Measurements from ENCODE around the gene REV1. TPM values are rescaled to one million over a fixed set of nuclear protein-coding genes. Genes with fewer than 3 reads are reported as not detected.

Gene REV1
- total RNA-seq, 1 experiment from 2014 or later = 38.7 TPM

DNA sequence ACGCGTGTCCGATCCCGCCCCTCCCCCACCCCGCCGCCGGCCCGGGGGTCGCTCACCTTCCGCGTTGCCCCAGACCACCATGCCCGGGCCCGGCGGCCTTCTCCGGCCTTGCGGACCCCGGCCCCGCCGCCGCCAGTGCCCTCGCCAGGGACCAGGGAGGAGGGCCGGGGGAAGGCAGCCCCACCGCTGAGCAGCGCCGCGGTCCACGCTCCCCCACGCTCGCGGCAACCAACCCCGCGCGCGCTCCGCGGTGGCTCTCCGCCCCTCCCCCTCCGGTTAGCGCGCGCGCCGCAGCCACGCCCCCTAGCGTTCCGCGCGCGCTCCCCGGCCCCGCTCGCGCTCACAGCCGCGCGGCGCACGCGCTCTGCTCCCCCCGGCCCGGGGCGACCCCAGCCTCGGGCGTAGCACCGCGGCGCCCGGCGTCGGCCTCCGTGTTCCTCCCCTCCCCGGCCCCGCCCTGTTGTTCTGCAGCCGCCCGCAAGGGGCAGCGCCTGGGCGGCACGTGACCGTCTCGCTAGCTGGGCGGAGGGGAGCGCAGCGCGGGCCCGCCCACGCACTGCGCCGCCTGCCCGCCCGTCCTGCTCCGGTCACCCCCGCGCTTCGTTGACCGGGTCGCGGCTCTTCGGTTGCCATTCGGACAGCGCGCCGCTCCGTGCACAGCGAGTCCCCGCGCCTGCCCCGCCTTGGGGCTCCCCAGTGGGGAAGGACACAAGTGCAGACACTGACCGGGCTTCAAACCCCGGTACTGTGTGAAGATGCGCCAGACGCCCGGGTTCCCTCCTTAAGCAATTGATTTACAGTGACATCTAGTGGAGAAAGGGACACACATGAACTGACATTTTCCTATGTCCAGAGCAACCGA, at the start of gene REV1 (continued):
- TF ChIP-seq ERG (CRISPR knock-in tag; IDR thresholded peaks at IDR 0.05) = no peak
- no peak for TF ChIP-seq RELA (CRISPR knock-in tag; IDR thresholded peaks at IDR 0.05; ENCODE audit: borderline replicate concordance)
- TF ChIP-seq NFATC4 (CRISPR knock-in tag; IDR thresholded peaks at IDR 0.05) = no peak
- TF ChIP-seq, protein P1, sequence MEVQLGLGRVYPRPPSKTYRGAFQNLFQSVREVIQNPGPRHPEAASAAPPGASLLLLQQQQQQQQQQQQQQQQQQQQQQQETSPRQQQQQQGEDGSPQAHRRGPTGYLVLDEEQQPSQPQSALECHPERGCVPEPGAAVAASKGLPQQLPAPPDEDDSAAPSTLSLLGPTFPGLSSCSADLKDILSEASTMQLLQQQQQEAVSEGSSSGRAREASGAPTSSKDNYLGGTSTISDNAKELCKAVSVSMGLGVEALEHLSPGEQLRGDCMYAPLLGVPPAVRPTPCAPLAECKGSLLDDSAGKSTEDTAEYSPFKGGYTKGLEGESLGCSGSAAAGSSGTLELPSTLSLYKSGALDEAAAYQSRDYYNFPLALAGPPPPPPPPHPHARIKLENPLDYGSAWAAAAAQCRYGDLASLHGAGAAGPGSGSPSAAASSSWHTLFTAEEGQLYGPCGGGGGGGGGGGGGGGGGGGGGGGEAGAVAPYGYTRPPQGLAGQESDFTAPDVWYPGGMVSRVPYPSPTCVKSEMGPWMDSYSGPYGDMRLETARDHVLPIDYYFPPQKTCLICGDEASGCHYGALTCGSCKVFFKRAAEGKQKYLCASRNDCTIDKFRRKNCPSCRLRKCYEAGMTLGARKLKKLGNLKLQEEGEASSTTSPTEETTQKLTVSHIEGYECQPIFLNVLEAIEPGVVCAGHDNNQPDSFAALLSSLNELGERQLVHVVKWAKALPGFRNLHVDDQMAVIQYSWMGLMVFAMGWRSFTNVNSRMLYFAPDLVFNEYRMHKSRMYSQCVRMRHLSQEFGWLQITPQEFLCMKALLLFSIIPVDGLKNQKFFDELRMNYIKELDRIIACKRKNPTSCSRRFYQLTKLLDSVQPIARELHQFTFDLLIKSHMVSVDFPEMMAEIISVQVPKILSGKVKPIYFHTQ (CRISPR knock-in tag; IDR thresholded peaks at IDR 0.05) = no peak
- no peak for TF ChIP-seq ZNF423 (CRISPR knock-in tag; IDR thresholded peaks at IDR 0.05)
- TF ChIP-seq FOXP4 (CRISPR knock-in tag; IDR thresholded peaks at IDR 0.05) = no peak
- no peak; the same call in 1 of the 2 replicates for TF ChIP-seq NFE2L1 (CRISPR knock-in tag; IDR thresholded peaks at IDR 0.05)
- TF ChIP-seq MLX (CRISPR knock-in tag; IDR thresholded peaks at IDR 0.05) = no peak
- peak; percentile 36 for TF ChIP-seq GABPB1 (CRISPR knock-in tag; IDR thresholded peaks at IDR 0.05)
- peak; percentile 54; the same call in 1 of the 2 replicates for TF ChIP-seq TP53 (CRISPR knock-in tag; IDR thresholded peaks at IDR 0.05)
- TF ChIP-seq, protein P2, sequence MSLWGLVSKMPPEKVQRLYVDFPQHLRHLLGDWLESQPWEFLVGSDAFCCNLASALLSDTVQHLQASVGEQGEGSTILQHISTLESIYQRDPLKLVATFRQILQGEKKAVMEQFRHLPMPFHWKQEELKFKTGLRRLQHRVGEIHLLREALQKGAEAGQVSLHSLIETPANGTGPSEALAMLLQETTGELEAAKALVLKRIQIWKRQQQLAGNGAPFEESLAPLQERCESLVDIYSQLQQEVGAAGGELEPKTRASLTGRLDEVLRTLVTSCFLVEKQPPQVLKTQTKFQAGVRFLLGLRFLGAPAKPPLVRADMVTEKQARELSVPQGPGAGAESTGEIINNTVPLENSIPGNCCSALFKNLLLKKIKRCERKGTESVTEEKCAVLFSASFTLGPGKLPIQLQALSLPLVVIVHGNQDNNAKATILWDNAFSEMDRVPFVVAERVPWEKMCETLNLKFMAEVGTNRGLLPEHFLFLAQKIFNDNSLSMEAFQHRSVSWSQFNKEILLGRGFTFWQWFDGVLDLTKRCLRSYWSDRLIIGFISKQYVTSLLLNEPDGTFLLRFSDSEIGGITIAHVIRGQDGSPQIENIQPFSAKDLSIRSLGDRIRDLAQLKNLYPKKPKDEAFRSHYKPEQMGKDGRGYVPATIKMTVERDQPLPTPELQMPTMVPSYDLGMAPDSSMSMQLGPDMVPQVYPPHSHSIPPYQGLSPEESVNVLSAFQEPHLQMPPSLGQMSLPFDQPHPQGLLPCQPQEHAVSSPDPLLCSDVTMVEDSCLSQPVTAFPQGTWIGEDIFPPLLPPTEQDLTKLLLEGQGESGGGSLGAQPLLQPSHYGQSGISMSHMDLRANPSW (CRISPR knock-in tag; conservative IDR thresholded peaks at IDR 0.05; ENCODE audit: low read depth) = 0 out of 2 replicates have a peak, but pooled peaks have one; percentile 39

DNA sequence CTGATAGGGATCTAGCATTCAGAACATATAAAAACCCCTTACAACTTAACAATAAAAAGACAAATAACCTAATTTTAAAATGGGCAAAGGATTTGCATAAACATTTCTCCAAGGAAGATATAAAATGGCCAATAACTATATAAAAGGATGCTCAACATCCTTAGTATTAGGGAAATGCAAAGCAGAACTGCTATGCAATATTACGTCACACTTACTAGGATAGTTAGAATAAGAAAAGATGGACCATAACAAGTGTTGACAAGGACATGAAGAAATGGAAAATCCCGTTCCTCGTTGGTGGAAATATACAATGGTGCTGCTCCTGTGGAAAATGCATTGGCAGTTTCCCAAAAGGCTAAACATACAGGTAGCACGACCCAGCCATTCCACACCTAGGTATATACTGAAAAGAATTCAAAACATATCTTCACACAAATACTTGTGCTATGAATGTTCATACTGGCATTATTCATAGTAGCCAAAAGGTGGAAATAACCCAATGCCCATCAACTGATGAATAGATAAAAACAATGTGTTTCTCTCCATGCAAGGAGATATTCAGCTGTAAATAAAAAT, 48.2 kb upstream of the REV1 start:
- peaks cover 27% of the 10 kb centered on the region for H3K9me3 Mint-ChIP-seq
- TF ChIP-seq, protein P3, sequence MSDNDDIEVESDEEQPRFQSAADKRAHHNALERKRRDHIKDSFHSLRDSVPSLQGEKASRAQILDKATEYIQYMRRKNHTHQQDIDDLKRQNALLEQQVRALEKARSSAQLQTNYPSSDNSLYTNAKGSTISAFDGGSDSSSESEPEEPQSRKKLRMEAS (CRISPR knock-in tag; IDR thresholded peaks at IDR 0.05) = no peak
- no peak for TF ChIP-seq OVOL2 (CRISPR knock-in tag; IDR thresholded peaks at IDR 0.05; ENCODE audit: borderline replicate concordance)
- no peak for TF ChIP-seq TEAD1 (CRISPR knock-in tag; IDR thresholded peaks at IDR 0.05)
- TF ChIP-seq NFYB (CRISPR knock-in tag; conservative IDR thresholded peaks at IDR 0.05; ENCODE audit: low read depth) = no peak
- TF ChIP-seq ATF1 (CRISPR knock-in tag; IDR thresholded peaks at IDR 0.05) = no peak
- no peak for TF ChIP-seq USF2 (CRISPR knock-in tag; IDR thresholded peaks at IDR 0.05)
- no peak for TF ChIP-seq TCF7 (CRISPR knock-in tag; IDR thresholded peaks at IDR 0.05; ENCODE audit: low read depth)
- TF ChIP-seq KAT7 (CRISPR knock-in tag; IDR thresholded peaks at IDR 0.05; ENCODE audit: borderline replicate concordance) = no peak
- TF ChIP-seq ZNF416 (CRISPR knock-in tag; IDR thresholded peaks at IDR 0.05) = no peak
- TF ChIP-seq ZNF263 (CRISPR knock-in tag; IDR thresholded peaks at IDR 0.05; ENCODE audit: low read depth) = no peak
- TF ChIP-seq SOX15 (CRISPR knock-in tag; IDR thresholded peaks at IDR 0.05) = no peak
- no peak for TF ChIP-seq FOXP4 (CRISPR knock-in tag; IDR thresholded peaks at IDR 0.05)
- H3K27me3 Mint-ChIP-seq (ENCODE audit: low read depth) = peaks cover 8% of the 10 kb centered on the region; the same call in 1 of the 2 replicates
- no peaks in the 10 kb centered on the region for H3K4me1 Mint-ChIP-seq
- DNase-seq (ENCODE audit: low spot score) (no peak), ATAC-seq (no peak)
- CTCF ChIA-PET = interaction anchor here (0.7 kb wide), 1 partner anchor 704 kb away, joined by 3 read pairs; no protein-coding TSS in a partner anchor
- peaks cover 15% of the 10 kb centered on the region for H3K36me3 Mint-ChIP-seq
- POLR2A ChIA-PET = no interaction called here
- H3K27ac Mint-ChIP-seq = no peak overlapping the region
- no peak overlapping the region for H3K4me3 Mint-ChIP-seq

Data from WTC11 (cell line).